ENCODE data around the gene TMEM108.

DNA sequence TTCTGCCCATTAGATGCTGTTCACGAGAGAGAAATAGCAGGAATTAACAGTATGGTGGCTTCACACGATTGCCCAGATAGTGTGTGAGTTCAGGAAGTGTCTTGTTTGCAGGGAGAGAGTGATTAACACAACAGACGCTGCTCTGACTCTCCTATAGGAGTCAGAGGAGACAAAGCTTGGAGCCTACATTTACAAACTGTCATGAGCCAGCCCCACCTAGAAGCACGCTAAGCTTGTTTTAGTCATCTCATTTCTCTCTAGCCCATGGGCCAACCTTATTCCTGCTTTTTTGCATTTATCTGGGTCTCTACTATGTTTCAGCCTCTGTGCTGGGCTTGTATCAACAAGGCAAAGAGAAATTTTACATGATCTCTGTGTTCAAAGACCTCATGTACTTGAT lies 233.3 kb downstream of the TMEM108 start:
- TF ChIP-seq, protein P1, sequence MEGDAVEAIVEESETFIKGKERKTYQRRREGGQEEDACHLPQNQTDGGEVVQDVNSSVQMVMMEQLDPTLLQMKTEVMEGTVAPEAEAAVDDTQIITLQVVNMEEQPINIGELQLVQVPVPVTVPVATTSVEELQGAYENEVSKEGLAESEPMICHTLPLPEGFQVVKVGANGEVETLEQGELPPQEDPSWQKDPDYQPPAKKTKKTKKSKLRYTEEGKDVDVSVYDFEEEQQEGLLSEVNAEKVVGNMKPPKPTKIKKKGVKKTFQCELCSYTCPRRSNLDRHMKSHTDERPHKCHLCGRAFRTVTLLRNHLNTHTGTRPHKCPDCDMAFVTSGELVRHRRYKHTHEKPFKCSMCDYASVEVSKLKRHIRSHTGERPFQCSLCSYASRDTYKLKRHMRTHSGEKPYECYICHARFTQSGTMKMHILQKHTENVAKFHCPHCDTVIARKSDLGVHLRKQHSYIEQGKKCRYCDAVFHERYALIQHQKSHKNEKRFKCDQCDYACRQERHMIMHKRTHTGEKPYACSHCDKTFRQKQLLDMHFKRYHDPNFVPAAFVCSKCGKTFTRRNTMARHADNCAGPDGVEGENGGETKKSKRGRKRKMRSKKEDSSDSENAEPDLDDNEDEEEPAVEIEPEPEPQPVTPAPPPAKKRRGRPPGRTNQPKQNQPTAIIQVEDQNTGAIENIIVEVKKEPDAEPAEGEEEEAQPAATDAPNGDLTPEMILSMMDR (tag by site-specific recombination; IDR thresholded peaks at IDR 0.05), result no peak
- no peak for TF ChIP-seq TCF7L2 (IDR thresholded peaks at IDR 0.05; ENCODE audit: borderline replicate concordance, low read depth, low read length)
- no peak for TF ChIP-seq MZF1 (tag by site-specific recombination; IDR thresholded peaks at IDR 0.05; ENCODE audit: borderline replicate concordance)
- no peak for TF ChIP-seq ZNF433 (tag by site-specific recombination; IDR thresholded peaks at IDR 0.05; ENCODE audit: low read depth)
- TF ChIP-seq ZNF654 (tag by site-specific recombination; IDR thresholded peaks at IDR 0.05; ENCODE audit: low read depth), result no peak
- no peak for TF ChIP-seq ZNF776 (tag by site-specific recombination; IDR thresholded peaks at IDR 0.05; ENCODE audit: borderline replicate concordance)
- TF ChIP-seq, protein P2, sequence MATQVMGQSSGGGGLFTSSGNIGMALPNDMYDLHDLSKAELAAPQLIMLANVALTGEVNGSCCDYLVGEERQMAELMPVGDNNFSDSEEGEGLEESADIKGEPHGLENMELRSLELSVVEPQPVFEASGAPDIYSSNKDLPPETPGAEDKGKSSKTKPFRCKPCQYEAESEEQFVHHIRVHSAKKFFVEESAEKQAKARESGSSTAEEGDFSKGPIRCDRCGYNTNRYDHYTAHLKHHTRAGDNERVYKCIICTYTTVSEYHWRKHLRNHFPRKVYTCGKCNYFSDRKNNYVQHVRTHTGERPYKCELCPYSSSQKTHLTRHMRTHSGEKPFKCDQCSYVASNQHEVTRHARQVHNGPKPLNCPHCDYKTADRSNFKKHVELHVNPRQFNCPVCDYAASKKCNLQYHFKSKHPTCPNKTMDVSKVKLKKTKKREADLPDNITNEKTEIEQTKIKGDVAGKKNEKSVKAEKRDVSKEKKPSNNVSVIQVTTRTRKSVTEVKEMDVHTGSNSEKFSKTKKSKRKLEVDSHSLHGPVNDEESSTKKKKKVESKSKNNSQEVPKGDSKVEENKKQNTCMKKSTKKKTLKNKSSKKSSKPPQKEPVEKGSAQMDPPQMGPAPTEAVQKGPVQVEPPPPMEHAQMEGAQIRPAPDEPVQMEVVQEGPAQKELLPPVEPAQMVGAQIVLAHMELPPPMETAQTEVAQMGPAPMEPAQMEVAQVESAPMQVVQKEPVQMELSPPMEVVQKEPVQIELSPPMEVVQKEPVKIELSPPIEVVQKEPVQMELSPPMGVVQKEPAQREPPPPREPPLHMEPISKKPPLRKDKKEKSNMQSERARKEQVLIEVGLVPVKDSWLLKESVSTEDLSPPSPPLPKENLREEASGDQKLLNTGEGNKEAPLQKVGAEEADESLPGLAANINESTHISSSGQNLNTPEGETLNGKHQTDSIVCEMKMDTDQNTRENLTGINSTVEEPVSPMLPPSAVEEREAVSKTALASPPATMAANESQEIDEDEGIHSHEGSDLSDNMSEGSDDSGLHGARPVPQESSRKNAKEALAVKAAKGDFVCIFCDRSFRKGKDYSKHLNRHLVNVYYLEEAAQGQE (tag by site-specific recombination; IDR thresholded peaks at IDR 0.05), result no peak
- TF ChIP-seq, protein P3, sequence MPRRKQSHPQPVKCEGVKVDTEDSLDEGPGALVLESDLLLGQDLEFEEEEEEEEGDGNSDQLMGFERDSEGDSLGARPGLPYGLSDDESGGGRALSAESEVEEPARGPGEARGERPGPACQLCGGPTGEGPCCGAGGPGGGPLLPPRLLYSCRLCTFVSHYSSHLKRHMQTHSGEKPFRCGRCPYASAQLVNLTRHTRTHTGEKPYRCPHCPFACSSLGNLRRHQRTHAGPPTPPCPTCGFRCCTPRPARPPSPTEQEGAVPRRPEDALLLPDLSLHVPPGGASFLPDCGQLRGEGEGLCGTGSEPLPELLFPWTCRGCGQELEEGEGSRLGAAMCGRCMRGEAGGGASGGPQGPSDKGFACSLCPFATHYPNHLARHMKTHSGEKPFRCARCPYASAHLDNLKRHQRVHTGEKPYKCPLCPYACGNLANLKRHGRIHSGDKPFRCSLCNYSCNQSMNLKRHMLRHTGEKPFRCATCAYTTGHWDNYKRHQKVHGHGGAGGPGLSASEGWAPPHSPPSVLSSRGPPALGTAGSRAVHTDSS (tag by site-specific recombination; IDR thresholded peaks at IDR 0.05), result no peak
- TF ChIP-seq ZNF792 (tag by site-specific recombination; IDR thresholded peaks at IDR 0.05), result no peak
- TF ChIP-seq ZNF10 (tag by site-specific recombination; IDR thresholded peaks at IDR 0.05), result no peak
- no peak for TF ChIP-seq ZSCAN30 (tag by site-specific recombination; IDR thresholded peaks at IDR 0.05)
- TF ChIP-seq, protein P4, sequence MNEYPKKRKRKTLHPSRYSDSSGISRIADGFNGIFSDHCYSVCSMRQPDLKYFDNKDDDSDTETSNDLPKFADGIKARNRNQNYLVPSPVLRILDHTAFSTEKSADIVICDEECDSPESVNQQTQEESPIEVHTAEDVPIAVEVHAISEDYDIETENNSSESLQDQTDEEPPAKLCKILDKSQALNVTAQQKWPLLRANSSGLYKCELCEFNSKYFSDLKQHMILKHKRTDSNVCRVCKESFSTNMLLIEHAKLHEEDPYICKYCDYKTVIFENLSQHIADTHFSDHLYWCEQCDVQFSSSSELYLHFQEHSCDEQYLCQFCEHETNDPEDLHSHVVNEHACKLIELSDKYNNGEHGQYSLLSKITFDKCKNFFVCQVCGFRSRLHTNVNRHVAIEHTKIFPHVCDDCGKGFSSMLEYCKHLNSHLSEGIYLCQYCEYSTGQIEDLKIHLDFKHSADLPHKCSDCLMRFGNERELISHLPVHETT (tag by site-specific recombination; IDR thresholded peaks at IDR 0.05), result no peak
- TF ChIP-seq, protein P5, sequence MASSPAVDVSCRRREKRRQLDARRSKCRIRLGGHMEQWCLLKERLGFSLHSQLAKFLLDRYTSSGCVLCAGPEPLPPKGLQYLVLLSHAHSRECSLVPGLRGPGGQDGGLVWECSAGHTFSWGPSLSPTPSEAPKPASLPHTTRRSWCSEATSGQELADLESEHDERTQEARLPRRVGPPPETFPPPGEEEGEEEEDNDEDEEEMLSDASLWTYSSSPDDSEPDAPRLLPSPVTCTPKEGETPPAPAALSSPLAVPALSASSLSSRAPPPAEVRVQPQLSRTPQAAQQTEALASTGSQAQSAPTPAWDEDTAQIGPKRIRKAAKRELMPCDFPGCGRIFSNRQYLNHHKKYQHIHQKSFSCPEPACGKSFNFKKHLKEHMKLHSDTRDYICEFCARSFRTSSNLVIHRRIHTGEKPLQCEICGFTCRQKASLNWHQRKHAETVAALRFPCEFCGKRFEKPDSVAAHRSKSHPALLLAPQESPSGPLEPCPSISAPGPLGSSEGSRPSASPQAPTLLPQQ (tag by site-specific recombination; IDR thresholded peaks at IDR 0.05), result no peak

Measured in HEK293 (cell line).